BE2C (cell line): Measurements from ENCODE around the gene DMXL1. TPM values are rescaled to one million over a fixed set of nuclear protein-coding genes. Genes with fewer than 3 reads are reported as not detected.
A peak's percentile ranks its signal among the peaks of the same experiment; 100 is the strongest.

Experiments
- DNase-seq: peaks from one replicate; pipeline ENCODE4 v3.0.0-alpha.2; 2020
- H3K27me3 ChIP-seq: fragments of 250-450 bp; sonication (Bioruptor Pico); 2 replicates; pipeline ENCODE4 v1.5.1; 2020; ENCODE audit warnings: mild to moderate bottlenecking
- H3K36me3 ChIP-seq: fragments of 250-450 bp; sonication (Bioruptor Pico); 2 replicates; pipeline ENCODE4 v1.5.1; 2020; ENCODE audit warnings: mild to moderate bottlenecking
- H3K4me1 ChIP-seq: fragments of 250-450 bp; sonication (Bioruptor Pico); 2 replicates; pipeline ENCODE4 v1.5.1; 2020
- H3K4me3 ChIP-seq: 2 replicates; pipeline ENCODE4 v1.5.1; 2011; ENCODE audit warnings: low read depth, low read length
- H3K9me3 ChIP-seq: fragments of 250-450 bp; sonication (Bioruptor Pico); 2 replicates; pipeline ENCODE4 v1.5.1; 2020
- polyA plus RNA-seq: library from polyadenylated mRNA; unstranded; fragments of >200 nt; gene quantifications from one replicate; pipeline ENCODE4 v1.2.1, GENCODE V29; 2012; ENCODE audit warnings: low read depth, missing spikeins; ENCODE audit not compliant: insufficient read length, insufficient read depth
- TF ChIP-seq, protein P1 (sequence below): IDR thresholded peaks from 2 replicates; pipeline ENCODE4 v1.5.1; 2012; ENCODE audit warnings: mild to moderate bottlenecking, low read depth, low read length

The DMXL1 gene, protein sequence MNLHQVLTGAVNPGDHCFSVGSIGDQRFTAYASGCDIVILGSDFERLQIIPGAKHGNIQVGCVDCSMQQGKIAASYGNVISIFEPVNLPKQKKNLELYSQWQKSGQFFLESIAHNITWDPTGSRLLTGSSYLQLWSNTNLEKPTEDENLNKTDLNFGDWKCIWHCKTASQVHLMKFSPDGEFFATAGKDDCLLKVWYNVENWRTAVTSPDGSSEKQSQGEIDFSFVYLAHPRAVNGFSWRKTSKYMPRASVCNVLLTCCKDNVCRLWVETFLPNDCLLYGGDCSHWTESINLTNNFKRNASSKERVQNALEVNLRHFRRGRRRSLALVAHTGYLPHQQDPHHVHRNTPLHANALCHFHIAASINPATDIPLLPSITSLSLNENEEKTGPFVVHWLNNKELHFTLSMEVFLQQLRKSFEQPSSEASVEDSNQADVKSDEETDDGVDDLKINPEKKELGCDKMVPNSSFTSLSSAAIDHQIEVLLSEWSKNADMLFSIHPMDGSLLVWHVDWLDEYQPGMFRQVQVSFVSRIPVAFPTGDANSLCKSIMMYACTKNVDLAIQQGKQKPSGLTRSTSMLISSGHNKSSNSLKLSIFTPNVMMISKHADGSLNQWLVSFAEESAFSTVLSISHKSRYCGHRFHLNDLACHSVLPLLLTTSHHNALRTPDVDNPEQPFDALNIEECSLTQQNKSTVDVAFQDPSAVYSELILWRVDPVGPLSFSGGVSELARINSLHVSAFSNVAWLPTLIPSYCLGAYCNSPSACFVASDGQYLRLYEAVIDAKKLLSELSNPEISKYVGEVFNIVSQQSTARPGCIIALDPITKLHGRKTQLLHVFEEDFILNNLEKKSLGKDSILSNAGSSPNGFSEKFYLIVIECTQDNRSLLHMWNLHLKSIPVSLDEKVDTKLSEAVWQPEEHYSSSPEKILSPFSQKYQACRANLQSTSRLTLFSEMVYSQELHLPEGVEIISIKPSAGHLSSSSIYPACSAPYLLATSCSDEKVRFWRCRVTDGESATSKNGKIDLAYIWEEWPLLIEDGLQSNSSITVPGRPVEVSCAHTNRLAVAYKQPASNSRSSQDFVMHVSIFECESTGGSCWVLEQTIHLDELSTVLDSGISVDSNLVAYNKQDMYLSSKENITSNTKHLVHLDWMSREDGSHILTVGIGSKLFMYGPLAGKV (N-terminal part only)
- polyA plus RNA-seq, result 15.6 TPM

- no peaks in the 10 kb centered on the region for H3K4me1 ChIP-seq
Observed at GRCh38 chr5:119070828-119071560, at the start of gene DMXL1. DMXL1 (plus strand) TSS chr5:119071087; CDS start chr5:119071570, 483 bp downstream.

DNA sequence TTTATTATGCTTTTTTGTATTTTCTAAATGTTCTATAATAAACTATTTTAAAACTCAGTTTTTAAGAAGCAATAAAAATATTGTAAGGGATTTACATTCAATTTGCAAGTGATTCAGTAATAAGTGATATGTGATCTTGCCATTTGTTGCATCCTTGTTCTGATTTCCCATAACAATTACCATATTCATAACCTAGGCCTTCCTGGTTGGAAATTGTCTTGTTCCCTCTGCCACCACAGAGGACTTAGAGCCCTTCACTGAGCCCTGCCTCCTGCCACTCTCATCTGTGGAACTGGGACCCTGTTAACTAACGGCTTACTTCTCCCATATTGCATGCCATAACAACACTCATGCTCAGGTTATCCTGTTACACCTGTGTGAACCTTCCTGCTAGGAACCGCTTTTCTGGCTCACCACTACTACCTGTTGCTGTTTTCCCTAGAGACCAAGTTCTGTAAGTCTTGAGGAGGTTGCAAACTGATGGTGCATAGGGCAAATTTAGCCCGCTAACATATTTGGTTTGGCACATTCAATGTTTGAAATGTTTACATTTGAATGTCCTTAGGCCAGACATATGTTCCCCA is 49.6 kb upstream of the DMXL1 start:
- TF ChIP-seq, protein P1, sequence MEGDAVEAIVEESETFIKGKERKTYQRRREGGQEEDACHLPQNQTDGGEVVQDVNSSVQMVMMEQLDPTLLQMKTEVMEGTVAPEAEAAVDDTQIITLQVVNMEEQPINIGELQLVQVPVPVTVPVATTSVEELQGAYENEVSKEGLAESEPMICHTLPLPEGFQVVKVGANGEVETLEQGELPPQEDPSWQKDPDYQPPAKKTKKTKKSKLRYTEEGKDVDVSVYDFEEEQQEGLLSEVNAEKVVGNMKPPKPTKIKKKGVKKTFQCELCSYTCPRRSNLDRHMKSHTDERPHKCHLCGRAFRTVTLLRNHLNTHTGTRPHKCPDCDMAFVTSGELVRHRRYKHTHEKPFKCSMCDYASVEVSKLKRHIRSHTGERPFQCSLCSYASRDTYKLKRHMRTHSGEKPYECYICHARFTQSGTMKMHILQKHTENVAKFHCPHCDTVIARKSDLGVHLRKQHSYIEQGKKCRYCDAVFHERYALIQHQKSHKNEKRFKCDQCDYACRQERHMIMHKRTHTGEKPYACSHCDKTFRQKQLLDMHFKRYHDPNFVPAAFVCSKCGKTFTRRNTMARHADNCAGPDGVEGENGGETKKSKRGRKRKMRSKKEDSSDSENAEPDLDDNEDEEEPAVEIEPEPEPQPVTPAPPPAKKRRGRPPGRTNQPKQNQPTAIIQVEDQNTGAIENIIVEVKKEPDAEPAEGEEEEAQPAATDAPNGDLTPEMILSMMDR, result no peak

More at GRCh38 chr5:119070828-119071560, at the start of gene DMXL1:
- TF ChIP-seq, protein P1, result no peak
- Histone ChIP-seq H3K4me3 (peak within 1 kb of the TSS; percentile 62), H3K36me3 (no peaks in the 10 kb centered on the region), H3K27me3 (no peaks in the 10 kb centered on the region), H3K9me3 (no peaks in the 10 kb centered on the region)
- peak; percentile 99 for DNase-seq

GRCh38 chr5:119022017-119022745 is 48.7 kb upstream of the DMXL1 start:
- no peaks in the 10 kb centered on the region for H3K36me3 ChIP-seq
- H3K27me3 ChIP-seq, result no peaks in the 10 kb centered on the region
- DNase-seq, result no peak
- TF ChIP-seq, protein P1, result peak; percentile 35
- no peaks in the 10 kb centered on the region for H3K4me1 ChIP-seq
- H3K9me3 ChIP-seq, result no peaks in the 10 kb centered on the region
- no peak overlapping the region for H3K4me3 ChIP-seq

More for the DNA sequence above, 49.6 kb upstream of the DMXL1 start:
- no peaks in the 10 kb centered on the region for H3K27me3 ChIP-seq
- no peaks in the 10 kb centered on the region for H3K36me3 ChIP-seq
- H3K9me3 ChIP-seq, result no peaks in the 10 kb centered on the region
- DNase-seq, result no peak
- no peaks in the 10 kb centered on the region for H3K4me1 ChIP-seq
- H3K4me3 ChIP-seq, result no peak overlapping the region

DNA sequence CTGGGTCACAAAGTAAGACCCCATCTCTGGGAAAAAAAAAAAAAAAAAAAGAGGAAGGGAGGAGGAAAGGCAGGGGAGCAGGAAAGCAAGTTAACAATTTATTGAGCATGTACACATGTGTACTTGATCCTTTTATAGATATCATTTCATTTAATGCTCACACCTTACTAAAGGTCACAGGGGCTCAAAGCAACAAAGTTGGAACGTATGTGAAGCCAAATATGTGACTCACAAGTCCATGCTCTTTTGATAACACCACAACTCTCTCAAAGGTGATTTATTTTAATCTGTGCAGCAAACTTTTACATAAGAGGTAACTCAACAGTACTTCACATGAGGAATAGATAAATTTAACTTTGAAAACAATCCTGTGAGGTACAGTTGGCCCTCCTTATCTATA is 48.1 kb upstream of the DMXL1 start:
- H3K4me1 ChIP-seq, result no peaks in the 10 kb centered on the region
- no peaks in the 10 kb centered on the region for H3K27me3 ChIP-seq
- no peak for DNase-seq
- H3K4me3 ChIP-seq, result no peak overlapping the region
- H3K36me3 ChIP-seq, result no peaks in the 10 kb centered on the region
- H3K9me3 ChIP-seq, result no peaks in the 10 kb centered on the region
- TF ChIP-seq, protein P1, result no peak

- no peaks in the 10 kb centered on the region for H3K36me3 ChIP-seq
- no peaks in the 10 kb centered on the region for H3K27me3 ChIP-seq
- no peaks in the 10 kb centered on the region for H3K4me1 ChIP-seq
- no peaks in the 10 kb centered on the region for H3K9me3 ChIP-seq
- no peak for DNase-seq
- H3K4me3 ChIP-seq, result no peak overlapping the region
- TF ChIP-seq, protein P1, result no peak
Observed at GRCh38 chr5:119028575-119028974, 42.3 kb upstream of the DMXL1 start.
